Karpas-422 (cell line): ENCODE data around the gene PLD4. TPM values are rescaled to one million over a fixed set of nuclear protein-coding genes. Genes with fewer than 3 reads are reported as not detected.
A peak's percentile ranks its signal among the peaks of the same experiment; 100 is the strongest.

Experiments used
- DNase-seq: peaks from one replicate; pipeline ENCODE4 v3.0.0-alpha.2; 2015
- H2AFZ ChIP-seq: fragments of 200-600 bp; sonication (generic); 2 replicates; pipeline ENCODE4 v1.6.1; 2014; ENCODE audit warnings: antibody characterized with exemption, low read length, mixed read lengths
- H3K27ac ChIP-seq: fragments of 200-600 bp; sonication (generic); 2 replicates; pipeline ENCODE4 v1.5.1; 2014; ENCODE audit warnings: mild to moderate bottlenecking, low read length, moderate library complexity
- H3K27me3 ChIP-seq: fragments of 200-600 bp; sonication (generic); 2 replicates; pipeline ENCODE4 v1.6.1; 2014; ENCODE audit warnings: low read length, mixed read lengths
- H3K36me3 ChIP-seq: fragments of 200-600 bp; sonication (generic); 2 replicates; pipeline ENCODE4 v1.6.1; 2014; ENCODE audit warnings: low read length, mixed read lengths; ENCODE audit not compliant: insufficient read depth
- H3K4me1 ChIP-seq: fragments of 200-600 bp; sonication (generic); 2 replicates; pipeline ENCODE4 v1.6.1; 2014; ENCODE audit warnings: mild to moderate bottlenecking, low read length, mixed read lengths
- H3K4me2 ChIP-seq: fragments of 200-600 bp; sonication (generic); 2 replicates; pipeline ENCODE4 v1.6.1; 2014; ENCODE audit warnings: low read length, low read depth, mild to moderate bottlenecking; ENCODE audit not compliant: poor library complexity, severe bottlenecking
- H3K4me3 ChIP-seq: fragments of 200-600 bp; sonication (generic); 2 replicates; pipeline ENCODE4 v1.5.1; 2014; ENCODE audit warnings: mild to moderate bottlenecking, antibody characterized with exemption, low read length, mixed read lengths
- H3K79me2 ChIP-seq: fragments of 200-600 bp; sonication (generic); 2 replicates; pipeline ENCODE4 v1.6.1; 2014; ENCODE audit warnings: mild to moderate bottlenecking, low read length, mixed read lengths
- H3K9ac ChIP-seq: fragments of 200-600 bp; sonication (generic); 2 replicates; pipeline ENCODE4 v1.6.0; 2014; ENCODE audit warnings: low read length
- H3K9me2 ChIP-seq: fragments of 200-600 bp; sonication (generic), shearing (Covaris generic); replicated peaks from 2 replicates; pipeline ENCODE4 v1.6.0; 2014; ENCODE audit warnings: mild to moderate bottlenecking, low read length, moderate library complexity; ENCODE audit not compliant: insufficient read depth
- H3K9me3 ChIP-seq: fragments of 300-700, 200-600 bp; sonication (generic); 2 replicates; pipeline ENCODE4 v1.6.1; 2014; ENCODE audit warnings: low read length, mixed read lengths
- H4K20me1 ChIP-seq: fragments of 200-600 bp; sonication (generic); 2 replicates; pipeline ENCODE4 v1.6.1; 2014; ENCODE audit warnings: mild to moderate bottlenecking, antibody characterized with exemption, low read length, low read depth; ENCODE audit not compliant: insufficient read depth
- total RNA-seq: library from RNA; depleted of rRNA; stranded (reverse); fragments of >200 nt; shearing (Covaris generic); gene quantifications from 2 replicates; pipeline ENCODE4 v1.2.3, GENCODE V29; 2014; ENCODE audit warnings: low replicate concordance

PLD4 gene
- total RNA-seq, 1 experiment from 2014 or later: 146 TPM

DNA sequence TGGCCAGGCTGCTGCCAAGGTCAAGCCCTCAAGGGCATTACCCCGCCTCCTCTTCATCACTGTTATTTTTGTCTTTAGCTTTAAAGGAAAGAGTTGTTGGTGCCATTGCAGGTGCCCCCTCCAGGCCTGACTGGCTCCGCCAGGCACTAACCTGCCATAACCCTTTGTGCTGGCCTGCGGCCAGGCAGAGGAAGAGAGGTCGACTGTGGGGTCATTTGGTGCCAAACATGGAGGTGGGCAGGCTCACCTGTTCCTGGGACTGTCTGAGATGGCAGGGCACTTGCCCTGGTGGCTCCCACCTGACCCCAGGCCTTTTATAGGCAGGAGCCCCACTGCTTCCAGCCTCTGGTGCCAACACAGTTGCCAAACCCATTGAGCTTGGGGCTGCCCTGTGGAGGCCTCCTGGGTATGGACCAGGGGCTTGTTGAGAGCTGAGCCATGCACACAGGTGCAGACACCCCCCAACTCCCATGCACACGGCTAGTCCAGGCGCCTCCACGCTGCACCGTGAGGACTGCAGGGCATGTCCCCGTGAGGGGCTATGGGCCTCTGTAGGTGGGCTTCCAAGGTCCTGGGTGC, 29.4 kb upstream of the PLD4 start:
- no peaks in the 10 kb centered on the region for H3K79me2 ChIP-seq
- no peaks in the 10 kb centered on the region for H4K20me1 ChIP-seq
- no peak overlapping the region for H3K9ac ChIP-seq
- H3K27me3 ChIP-seq: no peaks in the 10 kb centered on the region
- no peak overlapping the region for H3K27ac ChIP-seq
- no peak for DNase-seq
- no peaks in the 10 kb centered on the region for H3K36me3 ChIP-seq
- no peaks in the 10 kb centered on the region for H3K9me3 ChIP-seq
- H3K4me1 ChIP-seq: peaks cover 52% of the 10 kb centered on the region
- no peak overlapping the region for H3K4me2 ChIP-seq
- H3K4me3 ChIP-seq: no peak overlapping the region
- H2AFZ ChIP-seq: no peak overlapping the region
- no peaks in the 10 kb centered on the region for H3K9me2 ChIP-seq

DNA sequence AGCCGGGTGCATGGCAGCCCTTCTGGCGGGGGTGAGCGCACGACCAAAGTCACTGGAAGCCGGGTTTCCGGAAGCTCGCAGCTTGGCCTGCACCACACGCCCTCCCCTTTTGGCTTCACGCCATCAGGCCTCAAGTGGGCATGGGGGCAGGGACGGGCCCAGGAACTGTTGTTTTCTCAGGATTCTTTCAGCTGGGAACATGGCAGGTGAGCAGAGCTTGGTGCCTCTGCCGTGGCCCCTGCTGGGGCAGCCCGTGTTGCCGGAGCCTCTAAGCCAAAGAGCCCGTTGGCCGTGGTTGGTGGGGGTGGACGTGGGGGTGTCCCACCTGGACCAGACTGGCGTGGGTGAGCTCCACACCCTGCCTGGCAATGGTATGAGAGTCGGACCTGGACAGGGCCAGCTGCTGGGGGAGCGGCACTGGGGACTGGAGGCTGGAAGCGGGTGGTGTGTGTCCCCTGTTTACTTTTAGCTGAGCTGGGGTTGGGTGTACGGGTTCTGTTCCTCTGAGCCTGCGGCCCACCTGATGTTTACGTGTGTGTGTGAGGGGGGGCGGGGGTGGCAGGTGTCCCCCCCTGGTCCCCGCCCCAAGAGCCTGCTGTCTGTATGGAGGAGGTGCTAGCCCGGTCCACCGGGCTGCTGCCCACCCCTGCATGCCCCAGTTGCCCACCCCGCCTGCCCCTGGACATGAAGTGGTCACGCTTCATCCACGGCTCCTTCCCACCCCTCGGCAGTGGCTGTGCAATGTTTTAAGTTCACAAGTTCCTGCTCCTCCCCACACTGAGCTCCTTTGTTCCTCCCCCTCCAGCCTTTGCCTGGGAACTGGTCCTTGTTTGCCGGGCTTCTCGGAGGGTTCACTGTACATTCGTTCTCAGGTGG, 28.7 kb upstream of the PLD4 start:
- H4K20me1 ChIP-seq: no peaks in the 10 kb centered on the region
- no peak overlapping the region for H3K4me3 ChIP-seq
- peaks cover 59% of the 10 kb centered on the region for H3K4me1 ChIP-seq
- no peaks in the 10 kb centered on the region for H3K9me3 ChIP-seq
- DNase-seq: peak; percentile 81
- H3K79me2 ChIP-seq: no peaks in the 10 kb centered on the region
- H3K9me2 ChIP-seq: no peaks in the 10 kb centered on the region
- H3K27me3 ChIP-seq: no peaks in the 10 kb centered on the region
- H3K36me3 ChIP-seq: no peaks in the 10 kb centered on the region
- H3K9ac ChIP-seq: no peak overlapping the region
- no peak overlapping the region for H2AFZ ChIP-seq
- H3K4me2 ChIP-seq: no peak overlapping the region
- H3K27ac ChIP-seq: no peak overlapping the region

- no peaks in the 10 kb centered on the region for H3K9me2 ChIP-seq
- H2AFZ ChIP-seq: no peak overlapping the region
- H3K4me1 ChIP-seq: peaks cover 59% of the 10 kb centered on the region
- H3K4me2 ChIP-seq: no peak overlapping the region
- no peaks in the 10 kb centered on the region for H3K79me2 ChIP-seq
- H3K9me3 ChIP-seq: no peaks in the 10 kb centered on the region
- DNase-seq: no peak
- H3K27ac ChIP-seq: no peak overlapping the region
- H3K36me3 ChIP-seq: no peaks in the 10 kb centered on the region
- H3K9ac ChIP-seq: no peak overlapping the region
- H3K27me3 ChIP-seq: no peaks in the 10 kb centered on the region
- no peak overlapping the region for H3K4me3 ChIP-seq
- H4K20me1 ChIP-seq: no peaks in the 10 kb centered on the region
Observed at GRCh38 chr14:104897330-104898194, 27.1 kb upstream of the PLD4 start.

- no peak overlapping the region for H3K27ac ChIP-seq
- no peaks in the 10 kb centered on the region for H3K27me3 ChIP-seq
- no peak overlapping the region for H3K4me2 ChIP-seq
- no peaks in the 10 kb centered on the region for H4K20me1 ChIP-seq
- no peaks in the 10 kb centered on the region for H3K36me3 ChIP-seq
- H3K9me3 ChIP-seq: no peaks in the 10 kb centered on the region
- H2AFZ ChIP-seq: no peak overlapping the region
- no peak overlapping the region for H3K4me3 ChIP-seq
- H3K79me2 ChIP-seq: no peaks in the 10 kb centered on the region
- peaks cover 59% of the 10 kb centered on the region for H3K4me1 ChIP-seq
- no peaks in the 10 kb centered on the region for H3K9me2 ChIP-seq
- H3K9ac ChIP-seq: no peak overlapping the region
- no peak for DNase-seq
Observed at GRCh38 chr14:104898195-104898558, 26.5 kb upstream of the PLD4 start.

GRCh38 chr14:104898870-104899510, 25.7 kb upstream of the PLD4 start:
- Histone ChIP-seq H3K9ac (no peak overlapping the region), H3K4me3 (no peak overlapping the region), H3K4me2 (no peak overlapping the region), H3K9me2 (no peaks in the 10 kb centered on the region), H2AFZ (no peak overlapping the region), H3K79me2 (no peaks in the 10 kb centered on the region), H4K20me1 (no peaks in the 10 kb centered on the region), H3K27me3 (no peaks in the 10 kb centered on the region), H3K4me1 (peaks cover 54% of the 10 kb centered on the region), H3K36me3 (no peaks in the 10 kb centered on the region), H3K9me3 (no peaks in the 10 kb centered on the region), H3K27ac (no peak overlapping the region)
- no peak for DNase-seq

- Histone ChIP-seq H3K36me3 (no peaks in the 10 kb centered on the region), H3K4me1 (peaks cover 49% of the 10 kb centered on the region), H3K4me3 (no peak overlapping the region), H3K9me3 (no peaks in the 10 kb centered on the region), H3K9me2 (no peaks in the 10 kb centered on the region), H2AFZ (no peak overlapping the region), H3K27ac (no peak overlapping the region), H3K27me3 (no peaks in the 10 kb centered on the region), H4K20me1 (no peaks in the 10 kb centered on the region), H3K79me2 (no peaks in the 10 kb centered on the region), H3K9ac (no peak overlapping the region), H3K4me2 (peak overlapping the region; percentile 11)
- DNase-seq: no peak
Observed at GRCh38 chr14:104899781-104900180, 24.9 kb upstream of the PLD4 start.

DNA sequence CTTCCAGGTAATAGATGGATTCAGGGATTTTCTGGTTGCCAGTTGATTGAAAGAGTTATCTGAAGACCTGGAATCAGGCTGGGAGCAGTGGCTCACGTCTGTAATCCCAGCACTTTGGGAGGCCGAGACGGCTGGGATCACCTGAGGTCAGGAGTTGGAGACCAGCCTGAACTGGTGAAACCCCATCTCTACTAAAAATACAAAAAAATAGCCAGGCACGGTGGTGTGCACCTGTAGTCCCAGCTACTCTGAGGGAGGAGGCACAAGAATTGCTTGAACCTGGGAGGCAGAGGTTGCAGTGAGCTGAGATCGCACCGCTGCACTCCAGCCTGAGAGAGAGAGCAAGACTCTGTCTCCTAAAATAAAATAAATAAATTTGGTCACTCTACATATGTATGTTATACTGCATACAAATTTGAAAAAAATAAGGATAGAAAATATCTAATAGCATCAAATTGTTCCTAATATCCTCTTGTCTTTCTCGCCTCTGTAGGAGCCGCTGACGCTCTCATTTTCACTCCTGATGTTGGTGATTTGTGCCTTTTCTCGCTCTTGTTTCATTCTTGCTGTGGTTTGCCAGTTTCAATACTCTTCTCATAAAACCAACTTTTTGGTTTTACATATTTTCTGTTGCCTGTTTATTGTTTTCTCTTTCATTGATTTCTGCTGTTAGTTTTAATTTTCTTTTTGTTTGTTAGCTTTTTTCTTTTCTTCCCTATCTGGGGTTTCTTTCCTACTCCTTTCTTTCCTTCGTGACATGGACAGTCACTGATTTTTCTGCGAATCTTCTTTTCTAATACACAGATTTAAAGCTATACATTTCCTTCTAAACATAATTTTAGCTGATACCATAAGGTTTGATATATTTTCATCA, 23.8 kb upstream of the PLD4 start:
- Histone ChIP-seq H3K27ac (no peak overlapping the region), H3K4me3 (no peak overlapping the region), H3K9ac (no peak overlapping the region), H3K36me3 (no peaks in the 10 kb centered on the region), H4K20me1 (no peaks in the 10 kb centered on the region), H3K27me3 (no peaks in the 10 kb centered on the region), H3K4me1 (peaks cover 39% of the 10 kb centered on the region), H3K4me2 (no peak overlapping the region), H3K79me2 (no peaks in the 10 kb centered on the region), H3K9me3 (no peaks in the 10 kb centered on the region), H3K9me2 (no peaks in the 10 kb centered on the region), H2AFZ (no peak overlapping the region)
- no peak for DNase-seq
